RWPE2 (cell line): ENCODE results near the gene LIPM.

Source experiments
- ATAC-seq: fragments of 200-7000 bp; cut with Tn5 transposase; 3 replicates; pipeline ENCODE4 v1.9.1; 2021; ENCODE audit warnings: low read depth
- DNase-seq: peaks from one replicate; pipeline ENCODE4 v3.0.0-alpha.2; 2020; ENCODE audit warnings: low spot score
- H3K27ac ChIP-seq: fragments of 450-650 bp; 2 replicates; pipeline ENCODE4 v1.5.1; 2017; ENCODE audit warnings: mild to moderate bottlenecking; ENCODE audit not compliant: poor library complexity, severe bottlenecking
- H3K27me3 ChIP-seq: fragments of 250-450 bp; sonication (Bioruptor Pico); 2 replicates; pipeline ENCODE4 v1.5.1; 2021; ENCODE audit warnings: mild to moderate bottlenecking, moderate library complexity; ENCODE audit not compliant: insufficient read depth, poor library complexity, severe bottlenecking
- H3K36me3 ChIP-seq: fragments of 250-450 bp; sonication (Bioruptor Pico); 2 replicates; pipeline ENCODE4 v1.5.1; 2020; ENCODE audit warnings: low read depth, mild to moderate bottlenecking, moderate library complexity
- H3K4me1 ChIP-seq: fragments of 250-450 bp; sonication (Bioruptor Pico); 2 replicates; pipeline ENCODE4 v1.5.1; 2021; ENCODE audit warnings: mild to moderate bottlenecking, moderate library complexity; ENCODE audit not compliant: insufficient read depth, poor library complexity, severe bottlenecking
- H3K4me3 ChIP-seq: fragments of 250-450 bp; sonication (Bioruptor Pico); 2 replicates; pipeline ENCODE4 v1.5.1; 2021; ENCODE audit warnings: mild to moderate bottlenecking, moderate library complexity; ENCODE audit not compliant: severe bottlenecking
- H3K9me3 ChIP-seq: fragments of 250-450 bp; sonication (Bioruptor Pico); 2 replicates; pipeline ENCODE4 v1.5.1; 2021; ENCODE audit warnings: mild to moderate bottlenecking, moderate library complexity; ENCODE audit not compliant: severe bottlenecking
- TF ChIP-seq, protein P1 (sequence below): fragments of 450-650 bp; IDR thresholded peaks from one replicate; pipeline ENCODE4 v1.5.1; 2017; ENCODE audit warnings: mild to moderate bottlenecking, moderate library complexity; ENCODE audit not compliant: poor library complexity, severe bottlenecking

The LIPM gene

GRCh38 chr10:88830643-88831268 is 28.2 kb downstream of the LIPM start:
- H3K36me3 ChIP-seq = no peaks in the 10 kb centered on the region
- H3K4me3 ChIP-seq = no peak overlapping the region
- H3K9me3 ChIP-seq = no peaks in the 10 kb centered on the region
- no peaks in the 10 kb centered on the region for H3K27me3 ChIP-seq
- H3K4me1 ChIP-seq = no peaks in the 10 kb centered on the region
- DNase-seq (no peak), ATAC-seq (no peak)
- no peak overlapping the region for H3K27ac ChIP-seq
- TF ChIP-seq, protein P1, sequence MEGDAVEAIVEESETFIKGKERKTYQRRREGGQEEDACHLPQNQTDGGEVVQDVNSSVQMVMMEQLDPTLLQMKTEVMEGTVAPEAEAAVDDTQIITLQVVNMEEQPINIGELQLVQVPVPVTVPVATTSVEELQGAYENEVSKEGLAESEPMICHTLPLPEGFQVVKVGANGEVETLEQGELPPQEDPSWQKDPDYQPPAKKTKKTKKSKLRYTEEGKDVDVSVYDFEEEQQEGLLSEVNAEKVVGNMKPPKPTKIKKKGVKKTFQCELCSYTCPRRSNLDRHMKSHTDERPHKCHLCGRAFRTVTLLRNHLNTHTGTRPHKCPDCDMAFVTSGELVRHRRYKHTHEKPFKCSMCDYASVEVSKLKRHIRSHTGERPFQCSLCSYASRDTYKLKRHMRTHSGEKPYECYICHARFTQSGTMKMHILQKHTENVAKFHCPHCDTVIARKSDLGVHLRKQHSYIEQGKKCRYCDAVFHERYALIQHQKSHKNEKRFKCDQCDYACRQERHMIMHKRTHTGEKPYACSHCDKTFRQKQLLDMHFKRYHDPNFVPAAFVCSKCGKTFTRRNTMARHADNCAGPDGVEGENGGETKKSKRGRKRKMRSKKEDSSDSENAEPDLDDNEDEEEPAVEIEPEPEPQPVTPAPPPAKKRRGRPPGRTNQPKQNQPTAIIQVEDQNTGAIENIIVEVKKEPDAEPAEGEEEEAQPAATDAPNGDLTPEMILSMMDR = no peak

DNA sequence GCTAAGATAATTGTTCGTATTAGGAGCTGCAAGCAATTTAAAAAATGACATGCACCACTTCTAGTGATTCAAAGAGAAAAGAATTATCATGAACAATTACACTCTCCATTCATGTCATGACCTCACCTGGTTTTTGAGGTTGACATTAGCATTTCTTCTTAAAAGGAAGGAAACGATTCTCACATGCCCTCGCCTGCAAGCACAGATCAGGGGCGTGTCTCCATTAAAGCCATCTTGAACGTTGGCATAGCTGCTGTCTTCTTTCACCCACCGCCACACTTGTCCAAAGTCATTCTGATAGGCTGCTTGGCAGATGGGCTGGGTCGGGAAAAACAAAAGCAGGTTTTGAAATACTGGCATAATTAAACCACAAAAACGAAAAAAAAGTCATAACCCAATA is 29.2 kb downstream of the LIPM start:
- no peak for ATAC-seq
- no peak overlapping the region for H3K27ac ChIP-seq
- TF ChIP-seq, protein P1 = no peak
- no peak overlapping the region for H3K4me3 ChIP-seq
- no peaks in the 10 kb centered on the region for H3K4me1 ChIP-seq
- no peak for DNase-seq
- no peaks in the 10 kb centered on the region for H3K9me3 ChIP-seq
- H3K36me3 ChIP-seq = no peaks in the 10 kb centered on the region
- no peaks in the 10 kb centered on the region for H3K27me3 ChIP-seq

DNA sequence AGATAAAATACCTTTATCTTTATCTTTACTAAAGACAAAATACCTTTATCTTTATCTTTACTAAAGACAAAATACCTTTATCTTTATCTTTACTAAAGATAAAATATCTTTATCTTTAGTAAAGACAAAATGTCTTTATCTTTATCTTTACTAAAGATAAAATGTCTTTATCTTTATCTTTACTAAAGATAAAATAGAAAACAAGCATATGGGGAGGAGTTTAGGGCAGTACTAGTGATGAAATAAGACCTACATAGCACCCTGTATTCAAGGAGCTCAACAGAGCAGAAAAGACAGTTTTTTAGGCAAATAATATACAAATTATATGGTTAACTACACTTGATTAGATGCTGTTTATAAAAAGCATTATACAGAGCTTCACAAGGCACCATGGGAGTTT is 29.8 kb downstream of the LIPM start:
- ATAC-seq (no peak), DNase-seq (no peak)
- TF ChIP-seq, protein P1 = no peak
- H3K4me3 ChIP-seq = no peak overlapping the region
- no peaks in the 10 kb centered on the region for H3K9me3 ChIP-seq
- no peaks in the 10 kb centered on the region for H3K27me3 ChIP-seq
- no peaks in the 10 kb centered on the region for H3K4me1 ChIP-seq
- no peaks in the 10 kb centered on the region for H3K36me3 ChIP-seq
- no peak overlapping the region for H3K27ac ChIP-seq

GRCh38 chr10:88833156-88833555 is 30.6 kb downstream of the LIPM start:
- Histone ChIP-seq H3K36me3 (no peaks in the 10 kb centered on the region), H3K9me3 (no peaks in the 10 kb centered on the region), H3K27ac (no peak overlapping the region), H3K27me3 (no peaks in the 10 kb centered on the region), H3K4me1 (no peaks in the 10 kb centered on the region), H3K4me3 (no peak overlapping the region)
- ATAC-seq = no peak
- no peak for DNase-seq
- TF ChIP-seq, protein P1 = no peak

GRCh38 chr10:88833723-88834122 is 31.2 kb downstream of the LIPM start:
- no peak overlapping the region for H3K4me3 ChIP-seq
- ATAC-seq = no peak
- no peak for DNase-seq
- no peaks in the 10 kb centered on the region for H3K4me1 ChIP-seq
- TF ChIP-seq, protein P1 = no peak
- no peaks in the 10 kb centered on the region for H3K9me3 ChIP-seq
- H3K27me3 ChIP-seq = no peaks in the 10 kb centered on the region
- no peaks in the 10 kb centered on the region for H3K36me3 ChIP-seq
- no peak overlapping the region for H3K27ac ChIP-seq
